K562 (cell line): ENCODE results near the gene ZNF672. TPM values are rescaled to one million over a fixed set of nuclear protein-coding genes. Genes with fewer than 3 reads are reported as not detected.

ENCODE experiments used
- ATAC-seq: fragments of 200-7000 bp; cut with Tn5 transposase; 3 replicates; pipeline ENCODE4 v1.9.1; 2020; ENCODE audit warnings: moderate library complexity
- BruUV-seq: library from RNA; stranded (reverse); fragments of 400-500 nt; replicated peaks from 2 replicates; lab custom pipeline; 2021; lab: Mats Ljungman, UMichigan
- CTCF ChIA-PET: fragments of 300-600 bp; formaldehyde crosslinking; extraction: SDS; loops from one replicate; lab custom pipeline; 2021; ENCODE audit warnings: low intra/inter-chr PET ratio; lab: Yijun Ruan, JAX
- POLR2A ChIA-PET: fragments of 300-600, 350-650 bp; sonication (Branson Sonifier 250); formaldehyde crosslinking; extraction: SDS; loops from one replicate; lab custom pipeline; 2021; ENCODE audit warnings: antibody characterized with exemption, inconsistent platforms; lab: Yijun Ruan, JAX
- DNase-seq, 4 experiments: peaks; one replicate each; pipeline versions ENCODE4 v3.0.0 to v3.0.0-alpha.2; 2011 to 2018; ENCODE audit warnings: low spot score in 3 of 4, mixed read lengths in 3 of 4; ENCODE audit errors: extremely low read depth in 1 of 4
- FAIRE-seq: peaks from 2 replicates; lab custom pipeline; 2011; peaks lifted over from hg19 to GRCh38; lab: Jason Lieb, UNC
- H2AFZ ChIP-seq: 2 replicates; pipeline ENCODE4 v1.6.0; 2011; ENCODE audit warnings: low read depth, low read length, control low read depth, inconsistent platforms
- H3K27ac ChIP-seq: fragments of 200-600 bp; 3 replicates; pipeline ENCODE4 v1.8.0; 2011; ENCODE audit warnings: low read depth, mild to moderate bottlenecking, control low read depth, inconsistent platforms, low read length, moderate library complexity, mixed read lengths; ENCODE audit errors: extremely low read depth
- H3K27me3 ChIP-seq, 2 experiments: fragments of 300-600 bp in 1 of 2; 2 replicates in 1 of 2; 3 replicates in 1 of 2; pipeline versions ENCODE4 v1.6.0 to v1.8.0; 2011; ENCODE audit warnings: inconsistent platforms in 2 of 2, low read length in 2 of 2, mild to moderate bottlenecking in 1 of 2, mixed read lengths in 1 of 2, moderate library complexity in 1 of 2; ENCODE audit not compliant: control insufficient read depth in 2 of 2, insufficient read depth in 2 of 2
- H3K36me3 ChIP-seq: fragments of 300-600 bp; 3 replicates; pipeline ENCODE4 v1.8.0; 2011; ENCODE audit warnings: mild to moderate bottlenecking, low read length, inconsistent platforms; ENCODE audit not compliant: control insufficient read depth, insufficient read depth
- H3K4me1 ChIP-seq, 2 experiments: fragments of 200-600 bp in 1 of 2; replicated peaks in 1 of 2; 2 replicates in 1 of 2; 3 replicates in 1 of 2; pipeline versions ENCODE4 v1.5.1 to v1.8.0; 2011; ENCODE audit warnings: inconsistent platforms in 2 of 2, low read length in 2 of 2, mild to moderate bottlenecking in 1 of 2, mixed read lengths in 1 of 2, moderate library complexity in 1 of 2; ENCODE audit not compliant: control insufficient read depth in 2 of 2, insufficient read depth in 2 of 2
- H3K4me2 ChIP-seq: 2 replicates; pipeline ENCODE4 v1.6.1; 2011; ENCODE audit warnings: low read length, control low read depth, inconsistent platforms, mixed read lengths; ENCODE audit not compliant: insufficient read depth
- H3K4me3 ChIP-seq: fragments of 200-600 bp; sonication (generic), shearing (Covaris generic); 2 replicates; pipeline ENCODE4 v1.5.1; 2016; ENCODE audit warnings: control low read depth, inconsistent platforms
- H3K79me2 ChIP-seq: fragments of 200-600 bp; 3 replicates; pipeline ENCODE4 v1.8.0; 2011; ENCODE audit warnings: low read length, inconsistent platforms; ENCODE audit not compliant: control insufficient read depth, insufficient read depth
- H3K9ac ChIP-seq, 2 experiments: 2 replicates each; pipeline versions ENCODE4 v1.6.0 to v1.6.1; 2011; ENCODE audit warnings: low read depth in 2 of 2, low read length in 2 of 2, control low read depth in 1 of 2, inconsistent platforms in 1 of 2, mild to moderate bottlenecking in 1 of 2, mixed read lengths in 1 of 2; ENCODE audit not compliant: insufficient read depth in 1 of 2
- H3K9me1 ChIP-seq: one replicate; pipeline ENCODE4 v1.6.0; 2011; ENCODE audit warnings: inconsistent platforms, mild to moderate bottlenecking, low read length, moderate library complexity; ENCODE audit not compliant: control insufficient read depth, insufficient read depth
- H3K9me3 ChIP-seq: replicated peaks from 2 replicates; pipeline ENCODE4 v1.5.1; 2011; ENCODE audit warnings: low read depth, low read length, inconsistent platforms; ENCODE audit not compliant: control insufficient read depth, insufficient read depth
- H4K20me1 ChIP-seq: replicated peaks from 2 replicates; pipeline ENCODE4 v1.6.1; 2011; ENCODE audit warnings: low read length, inconsistent platforms, mixed read lengths; ENCODE audit not compliant: control insufficient read depth, insufficient read depth
- POLR2A ChIP-seq: fragments of 450-650 bp; conservative IDR thresholded peaks from 2 replicates; pipeline ENCODE4 v1.6.1; 2016
- SIN3A ChIP-seq, 2 experiments: fragments of 150-350 bp in 1 of 2; IDR thresholded peaks; 2 replicates each; pipeline ENCODE4 v1.6.1; 2011 to 2016; ENCODE audit warnings: borderline replicate concordance in 2 of 2, low read depth in 2 of 2, low read length in 2 of 2, mild to moderate bottlenecking in 2 of 2, moderate library complexity in 2 of 2; ENCODE audit not compliant: control insufficient read depth in 1 of 2
- SMARCB1 ChIP-seq: IDR thresholded peaks from 2 replicates; pipeline ENCODE4 v1.6.1; 2011; ENCODE audit warnings: improper control_type of control experiment, low read depth; ENCODE audit not compliant: insufficient read length
- WGBS: fragments of 100-300 bp; shearing (Covaris generic); methylation state at CpG from one replicate; pipeline ENCODE4 v1.1.6; 2016; ENCODE audit warnings: low coverage, mixed read lengths; ENCODE audit not compliant: insufficient coverage; ENCODE audit errors: missing lambda C conversion rate; 5-methylcytosine and 5-hydroxymethylcytosine counted together
- in situ Hi-C: fragments of 300-500 bp; cut with MboI; formaldehyde crosslinking; loops from 4 replicates; pipeline ENCODE4 v1.15.0; 2018; ENCODE audit warnings: inconsistent platforms, mixed read lengths
- intact Hi-C: fragments of 100-400 bp; cut with micrococcal nuclease; formaldehyde crosslinking; loops from 2 replicates; pipeline ENCODE4 v1.14.2; 2022
- polyA plus RNA-seq, 8 experiments: library from polyadenylated mRNA; depleted of rRNA in 4 of 8; stranded (reverse) in 5 of 8; unstranded in 3 of 8; fragments of >200 nt; fragmentation: Nextera tagmentation in 2 of 8; fragmentation: Illumina TruSeq in 1 of 8; extraction: Ambion mirVana in 2 of 8; extraction: Trizol in 1 of 8; gene quantifications; 2 replicates each; pipeline versions ENCODE4 v1.2.1 to v1.2.3, GENCODE V29; 2011 to 2014; ENCODE audit warnings: inconsistent platforms in 1 of 8, missing spikeins in 1 of 8
- total RNA-seq, 7 experiments: library from RNA; depleted of rRNA in 6 of 7; stranded (reverse); fragments of >200 nt in 6 of 7; fragmentation: Illumina TruSeq in 2 of 7; extraction: Trizol in 2 of 7; gene quantifications; 2 replicates each; pipeline versions ENCODE4 v1.2.1 to v1.2.3, GENCODE V29; 2011 to 2021; ENCODE audit warnings: low replicate concordance in 1 of 7
- TF ChIP-seq, protein P1 (sequence below), 2 experiments: fragments of 250-450 bp in 1 of 2; fragments of 450-650 bp in 1 of 2; sonication (Bioruptor Pico) in 1 of 2; IDR thresholded peaks; 2 replicates each; pipeline versions ENCODE4 v1.6.1 to v1.8.0; 2016 to 2021; ENCODE audit warnings: mild to moderate bottlenecking in 2 of 2, moderate library complexity in 2 of 2, missing compliant biosample characterization in 1 of 2, missing genetic modification characterization in 1 of 2
- TF ChIP-seq, protein P2 (sequence below): sonication (generic); formaldehyde crosslinking; IDR thresholded peaks from 2 replicates; pipeline ENCODE4 v1.8.1; 2023; ENCODE audit warnings: mild to moderate bottlenecking, missing genetic modification reagents

ZNF672 gene
- total and polyA plus RNA-seq, 9 of the 15 experiments (the other 6 are each of a cell fraction or from before 2014, with no cell fraction given): 1.9 to 57.9 (median 24.1) TPM

DNA sequence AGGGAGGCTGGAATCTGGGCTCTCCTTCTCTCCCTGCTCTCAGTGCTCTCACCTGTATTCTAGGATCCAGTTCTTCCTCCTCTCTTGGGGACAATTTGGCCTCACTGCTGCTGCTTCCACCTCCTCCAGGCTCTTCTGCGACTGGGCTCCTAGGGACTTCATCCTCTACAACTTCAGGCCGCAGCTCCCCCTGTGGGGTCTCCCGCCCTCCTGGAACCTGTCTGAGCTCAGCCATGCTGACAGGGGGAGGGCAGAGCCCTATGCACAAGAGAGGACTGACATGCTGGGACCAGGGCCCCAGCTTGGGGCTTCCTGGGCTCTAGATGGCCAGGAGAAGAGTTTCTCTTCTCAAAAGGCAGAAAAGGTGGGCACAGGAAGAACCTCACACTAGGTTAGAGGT lies 13.3 kb upstream of the ZNF672 start:
- ATAC-seq (no peak), DNase-seq (no peak), FAIRE-seq (no peak)
- Histone ChIP-seq H3K4me2 (peak overlapping the region; percentile 100), H4K20me1 (no peaks in the 10 kb centered on the region; the same call in 1 of the 2 replicates), H3K9me1 (no peaks in the 10 kb centered on the region), H3K9me3 (no peaks in the 10 kb centered on the region), H3K27ac (peak overlapping the region; percentile 99; the same call in 2 of the 3 replicates), H3K36me3 (peaks cover 48% of the 10 kb centered on the region; the same call in 2 of the 3 replicates), H3K4me3 (peak overlapping the region; percentile 90), H2AFZ (no peak overlapping the region), H3K4me1 (peaks cover 24 to 47% of the 10 kb centered on the region in 2 experiments), H3K79me2 (peaks cover 48% of the 10 kb centered on the region), H3K9ac (peak overlapping the region; percentile 99 to 100), H3K27me3 (no peaks in the 10 kb centered on the region)
- 62% methylated on average over 3 of the region's 3 CpGs for WGBS
- intact Hi-C loops (loop anchor here (5.0 kb wide), 1 partner anchor 967 kb away; the partner anchor contains the start of gene TRIM58), in situ Hi-C loops (no loop called here)
- CTCF ChIA-PET: no interaction called here
- BruUV-seq: no TSS peak
- TF ChIP-seq SMARCB1: no peak
- TF ChIP-seq, protein P1, sequence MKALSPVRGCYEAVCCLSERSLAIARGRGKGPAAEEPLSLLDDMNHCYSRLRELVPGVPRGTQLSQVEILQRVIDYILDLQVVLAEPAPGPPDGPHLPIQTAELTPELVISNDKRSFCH (CRISPR knock-in tag; IDR thresholded peaks at IDR 0.05): no peak
- TF ChIP-seq, protein P1 (tag; IDR thresholded peaks at IDR 0.05): no peak
- POLR2A ChIA-PET: interaction anchor here (0.7 to 6.8 kb wide), 5 partner anchors 8 to 17 kb away, joined by 3 to 78 read pairs (median 3); partner anchors contain the start of gene ZNF672

DNA sequence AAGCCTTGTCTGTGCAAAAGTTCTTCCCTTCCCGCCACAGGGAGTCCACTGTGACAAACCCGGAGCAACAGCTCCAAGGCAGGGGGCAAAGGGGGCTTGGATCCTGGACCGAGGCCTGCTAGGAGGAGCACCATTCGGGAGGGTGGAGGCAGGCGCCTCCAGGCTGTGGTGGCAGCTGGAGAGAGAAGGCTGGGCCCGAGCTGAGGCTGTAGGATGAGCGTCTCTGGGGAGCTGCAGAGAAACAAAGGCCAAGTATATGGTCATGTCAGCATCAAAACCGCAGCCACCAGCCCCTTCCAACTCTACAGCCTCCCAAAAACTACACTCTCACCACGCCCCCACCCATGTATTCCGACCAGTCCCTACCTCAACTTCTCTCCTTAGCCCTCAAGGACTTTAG lies 12.9 kb upstream of the ZNF672 start:
- DNase-seq: peak in 1 of 4 experiments; percentile 37
- ChIA-PET CTCF (interaction anchor here (1.5 kb wide), 1 partner anchor 81 kb away, joined by 3 read pairs; no protein-coding TSS in a partner anchor), POLR2A (interaction anchor here (0.6 to 6.8 kb wide), 9 partner anchors 8 to 33 kb away, joined by 3 to 78 read pairs (median 4); partner anchors contain the start of genes ZNF672 and ZNF692)
- Histone ChIP-seq H3K9me3 (no peaks in the 10 kb centered on the region), H3K4me1 (peaks cover 27 to 47% of the 10 kb centered on the region in 2 experiments), H3K27ac (peak overlapping the region; percentile 99), H3K4me2 (peak overlapping the region; percentile 100), H3K4me3 (peak overlapping the region; percentile 90), H3K27me3 (no peaks in the 10 kb centered on the region), H4K20me1 (no peaks in the 10 kb centered on the region; the same call in 1 of the 2 replicates), H2AFZ (peak overlapping the region; percentile 99), H3K79me2 (peaks cover 46% of the 10 kb centered on the region), H3K36me3 (peaks cover 46% of the 10 kb centered on the region; the same call in 2 of the 3 replicates), H3K9ac (peak overlapping the region; percentile 99 to 100), H3K9me1 (no peaks in the 10 kb centered on the region)
- no peak for FAIRE-seq
- WGBS: 16% methylated on average over 10 of the region's 10 CpGs
- intact Hi-C loops (loop anchor here (5.0 kb wide), 1 partner anchor 968 kb away; the partner anchor contains the start of gene TRIM58), in situ Hi-C loops (no loop called here)
- TSS peak; percentile 67 for BruUV-seq
- no peak for ATAC-seq
- TF ChIP-seq SIN3A (IDR thresholded peaks at IDR 0.05; ENCODE audit: borderline replicate concordance in 2 of 2, control insufficient read depth in 1 of 2, low read depth in 2 of 2, low read length in 2 of 2) (0 out of 4 replicates have a peak, but pooled peaks of 1 of the 2 experiments have one; percentile 34), POLR2A (no peak)
- TF ChIP-seq, protein P2, sequence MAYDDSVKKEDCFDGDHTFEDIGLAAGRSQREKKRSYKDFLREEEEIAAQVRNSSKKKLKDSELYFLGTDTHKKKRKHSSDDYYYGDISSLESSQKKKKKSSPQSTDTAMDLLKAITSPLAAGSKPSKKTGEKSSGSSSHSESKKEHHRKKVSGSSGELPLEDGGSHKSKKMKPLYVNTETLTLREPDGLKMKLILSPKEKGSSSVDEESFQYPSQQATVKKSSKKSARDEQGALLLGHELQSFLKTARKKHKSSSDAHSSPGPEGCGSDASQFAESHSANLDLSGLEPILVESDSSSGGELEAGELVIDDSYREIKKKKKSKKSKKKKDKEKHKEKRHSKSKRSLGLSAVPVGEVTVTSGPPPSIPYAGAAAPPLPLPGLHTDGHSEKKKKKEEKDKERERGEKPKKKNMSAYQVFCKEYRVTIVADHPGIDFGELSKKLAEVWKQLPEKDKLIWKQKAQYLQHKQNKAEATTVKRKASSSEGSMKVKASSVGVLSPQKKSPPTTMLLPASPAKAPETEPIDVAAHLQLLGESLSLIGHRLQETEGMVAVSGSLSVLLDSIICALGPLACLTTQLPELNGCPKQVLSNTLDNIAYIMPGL (CRISPR knock-in tag): 0 out of 2 replicates have a peak, but pooled peaks have one; percentile 4
